CD4-positive, alpha-beta T cell treated with Interleukin-4 for 1 hour (primary cell): ENCODE measurements around the gene EXD3.
"Not testable (repeated sequence)": the region's sequence is repeated elsewhere in the genome, so short reads cannot be mapped to it uniquely, and the experiment has no call there.

Experiments
- DNase-seq, 2 donors: peaks; one replicate each; pipeline ENCODE4 v3.0.0-alpha.2; 2020 to 2022

Gene EXD3

GRCh38 chr9:137430723-137431415 lies 7.9 kb upstream of the EXD3 start:
- no peak for DNase-seq

- DNase-seq = no peak
Observed at GRCh38 chr9:137429974-137430722, 7.2 kb upstream of the EXD3 start.

- DNase-seq = no peak
Observed at GRCh38 chr9:137429546-137429890, 6.6 kb upstream of the EXD3 start.

- no peak for DNase-seq
Observed at GRCh38 chr9:137428841-137429545, 6.0 kb upstream of the EXD3 start.

GRCh38 chr9:137428311-137428630 lies 5.3 kb upstream of the EXD3 start:
- no peak for DNase-seq

GRCh38 chr9:137427454-137428310 lies 4.7 kb upstream of the EXD3 start:
- no peak for DNase-seq

GRCh38 chr9:137426018-137426681 lies 3.2 kb upstream of the EXD3 start:
- DNase-seq = no peak

GRCh38 chr9:137423514-137424291 lies 741 bp upstream of the EXD3 start:
- DNase-seq = peak in 1 of 2 donors; percentile 39

GRCh38 chr9:137421838-137422603 lies 941 bp downstream of the EXD3 start:
- no peak for DNase-seq

GRCh38 chr9:137417161-137418021 lies 5.6 kb downstream of the EXD3 start:
- DNase-seq = no peak

- no peak for DNase-seq
Observed at GRCh38 chr9:137416563-137417151, 6.3 kb downstream of the EXD3 start.

- DNase-seq = no peak
Observed at GRCh38 chr9:137416006-137416562, 6.9 kb downstream of the EXD3 start.

GRCh38 chr9:137415451-137415850 lies 7.5 kb downstream of the EXD3 start:
- no peak for DNase-seq

- no peak for DNase-seq
Observed at GRCh38 chr9:137412431-137412830, 10.5 kb downstream of the EXD3 start.

- DNase-seq = peak; percentile 36 to 58
Observed at GRCh38 chr9:137411645-137412380, 11.1 kb downstream of the EXD3 start.

- DNase-seq = no peak
Observed at GRCh38 chr9:137411260-137411644, 11.7 kb downstream of the EXD3 start.

- DNase-seq = no peak
Observed at GRCh38 chr9:137410891-137411249, 12.1 kb downstream of the EXD3 start.

GRCh38 chr9:137410236-137410890 lies 12.6 kb downstream of the EXD3 start:
- DNase-seq = not testable (repeated sequence)
